HG03103 (cell line): ENCODE data around the gene CSH2.
"Not testable (repeated sequence)": the region's sequence is repeated elsewhere in the genome, so short reads cannot be mapped to it uniquely, and the experiment has no call there.

Experiments
- ATAC-seq: cut with Tn5 transposase; IDR thresholded peaks from one replicate; pipeline ENCODE4 v1.9.1; 2021; ENCODE audit warnings: low read depth; ENCODE audit not compliant: unreplicated experiment

Gene CSH2

GRCh38 chr17:63866625-63867024 lies 6.9 kb downstream of the CSH2 start:
- ATAC-seq = not testable (repeated sequence)

- no peak for ATAC-seq
Observed at GRCh38 chr17:63859257-63859656, 14.2 kb downstream of the CSH2 start.

- ATAC-seq = not testable (repeated sequence)
Observed at GRCh38 chr17:63856425-63856824, 17.1 kb downstream of the CSH2 start.

DNA sequence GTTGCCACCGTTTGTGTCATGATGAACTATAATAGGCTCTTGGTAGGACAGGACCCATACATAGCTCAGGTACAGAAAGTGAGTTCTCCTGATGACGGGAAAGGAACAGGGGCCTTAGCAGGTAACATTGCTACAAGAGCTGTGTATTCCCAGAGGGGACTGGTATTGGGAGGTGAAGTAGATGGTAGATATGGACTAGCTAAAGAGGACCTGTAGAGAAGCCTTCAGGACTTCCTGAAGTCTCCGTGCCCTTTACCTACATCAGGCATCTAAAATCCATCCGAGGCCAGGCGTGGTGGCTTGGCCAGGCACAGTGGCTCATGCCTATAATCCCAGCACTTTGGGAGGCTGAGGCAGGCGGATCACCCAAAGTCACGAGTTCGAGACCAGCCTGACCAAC lies 18.3 kb downstream of the CSH2 start:
- ATAC-seq = no peak

DNA sequence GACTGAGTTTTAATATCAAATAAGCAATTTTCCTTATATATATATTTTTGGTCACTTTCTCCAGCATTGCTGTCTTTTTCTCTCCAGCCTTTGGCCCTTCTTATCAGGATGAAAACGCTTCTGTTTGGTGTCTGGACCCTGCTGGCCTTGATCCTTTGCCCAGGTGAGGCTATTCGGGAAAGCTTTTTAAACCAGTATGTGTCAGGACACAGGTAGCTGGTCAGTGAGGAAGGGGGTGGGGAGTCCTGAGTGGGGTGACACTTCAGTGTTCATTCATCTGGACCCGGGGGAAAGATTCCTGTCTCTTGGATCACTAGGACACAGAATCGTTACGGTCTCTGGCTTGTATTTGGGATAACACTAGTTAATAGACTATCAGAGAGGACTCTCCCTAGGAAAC lies 18.8 kb downstream of the CSH2 start:
- ATAC-seq = no peak

DNA sequence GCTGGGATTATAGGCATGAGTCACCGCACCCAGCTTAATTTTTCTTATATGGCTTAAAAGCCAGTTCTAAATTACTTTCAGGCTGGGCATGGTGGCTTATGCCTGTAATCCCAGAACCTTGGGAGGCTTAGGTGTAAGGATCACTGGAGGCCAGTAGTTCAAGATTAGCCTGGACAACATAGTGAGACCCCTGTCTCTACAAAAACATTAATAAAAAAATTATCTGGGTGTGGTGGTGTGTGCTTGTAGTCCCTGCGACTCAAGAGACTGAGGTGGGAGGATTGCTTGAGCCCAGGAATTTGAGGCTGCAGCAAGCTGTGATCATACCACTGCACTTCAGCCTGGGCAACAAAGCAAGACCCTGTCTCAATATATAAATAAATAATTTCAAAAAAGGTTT lies 20.2 kb downstream of the CSH2 start:
- ATAC-seq = no peak

DNA sequence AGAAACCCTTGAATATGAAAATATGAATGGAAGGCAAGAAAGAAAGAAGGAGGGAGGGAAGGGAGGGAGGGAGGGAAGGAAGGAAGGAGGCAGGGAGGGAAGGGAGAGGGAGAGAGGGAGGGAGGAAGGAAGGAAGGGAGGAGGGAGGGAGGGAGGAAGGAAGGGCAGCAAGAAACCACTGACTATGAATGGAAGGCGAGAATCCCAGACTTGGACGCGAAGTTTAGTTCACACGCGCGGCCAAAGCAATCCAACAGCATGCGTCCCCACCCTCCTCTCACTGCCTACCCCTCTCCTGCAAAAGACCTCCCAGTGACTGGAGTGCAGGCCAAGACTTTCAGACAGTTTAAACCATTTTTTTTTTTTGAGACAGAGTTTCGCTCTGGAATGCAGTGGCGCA lies 23.1 kb downstream of the CSH2 start:
- ATAC-seq = no peak

- peak; percentile 87 for ATAC-seq
Observed at GRCh38 chr17:63848834-63849689, 24.4 kb downstream of the CSH2 start.

GRCh38 chr17:63847525-63848249 lies 25.8 kb downstream of the CSH2 start:
- no peak for ATAC-seq

DNA sequence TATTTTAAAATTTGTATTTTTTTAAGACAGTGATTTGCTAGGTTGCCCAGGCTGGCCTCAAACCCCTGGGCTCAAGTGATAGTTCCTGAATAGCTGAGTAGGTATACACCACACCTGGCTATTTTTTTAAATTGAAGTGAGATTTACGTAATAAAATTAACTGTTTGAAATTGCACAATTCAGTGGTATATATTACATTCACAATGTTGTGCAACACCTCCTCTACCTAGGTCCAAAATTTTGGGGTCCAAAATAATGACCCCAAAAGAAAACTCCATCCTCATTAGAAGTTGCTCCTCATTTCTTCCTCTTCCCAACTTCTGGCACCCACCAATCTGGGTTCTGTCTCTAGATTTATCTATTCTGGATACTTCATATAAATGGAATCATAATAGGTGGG lies 28.0 kb downstream of the CSH2 start:
- no peak for ATAC-seq

DNA sequence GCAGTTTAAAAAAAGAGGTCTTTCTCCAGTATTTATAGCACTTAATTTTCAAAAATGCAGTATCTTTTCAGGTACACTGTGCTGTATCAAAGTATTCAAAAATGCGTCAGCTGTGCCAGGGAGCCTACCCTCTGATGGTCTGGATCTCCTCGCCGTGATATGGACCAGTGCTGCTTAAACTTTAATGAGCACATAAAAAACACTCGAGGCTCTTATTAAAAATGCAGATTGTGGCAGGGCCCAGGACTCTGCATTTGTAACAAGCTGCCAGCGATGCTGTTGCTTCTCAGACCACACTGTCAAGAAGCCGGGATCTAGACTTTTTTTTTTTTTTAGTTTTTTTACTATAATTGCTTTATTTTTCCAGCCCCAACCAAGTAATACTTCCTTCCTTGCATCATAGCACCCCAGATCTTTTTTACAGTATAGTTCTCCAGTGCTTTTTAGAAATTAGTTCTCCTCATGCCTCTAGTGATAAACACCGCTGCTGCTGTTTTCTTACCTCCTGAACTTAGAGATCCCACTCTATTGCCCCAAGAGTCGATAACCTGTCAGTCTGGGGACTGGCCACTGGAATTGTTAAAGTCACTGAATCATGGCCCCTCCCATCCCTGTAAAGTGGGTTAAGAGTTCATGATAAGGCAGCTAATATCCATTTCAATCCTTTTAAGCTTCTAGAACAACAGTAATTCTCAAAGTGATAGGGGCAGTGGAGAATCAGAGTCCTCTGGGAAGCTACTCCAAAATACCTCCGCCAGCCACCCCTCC lies 29.4 kb downstream of the CSH2 start:
- ATAC-seq = no peak

DNA sequence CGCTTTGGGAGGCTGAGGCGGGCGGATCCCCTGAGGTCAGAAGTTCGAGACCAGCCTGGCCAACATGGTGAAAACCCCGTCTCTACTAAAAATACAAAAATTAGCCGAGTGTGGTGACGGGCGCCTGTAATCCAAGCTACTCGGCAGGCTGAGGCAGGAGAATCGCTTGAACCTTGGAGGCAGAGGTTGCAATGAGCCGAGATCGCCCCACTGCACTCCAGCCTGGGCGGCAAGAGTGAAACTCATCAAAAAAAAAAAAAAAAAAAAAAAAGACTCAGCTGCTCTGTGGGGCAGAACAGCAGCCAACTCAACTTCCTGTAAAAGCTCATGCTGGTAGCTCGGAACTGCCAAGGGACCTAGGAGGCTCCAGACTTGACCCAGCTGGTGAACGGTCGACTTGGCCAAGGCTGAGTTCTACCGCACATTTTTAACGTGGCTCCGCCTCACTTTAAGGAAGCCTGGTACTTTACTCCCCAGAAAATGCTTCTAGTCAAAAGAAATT lies 30.0 kb downstream of the CSH2 start:
- ATAC-seq = not testable (repeated sequence)

GRCh38 chr17:63842540-63843386 lies 30.7 kb downstream of the CSH2 start, which contains the start of gene SMARCD2:
SMARCD2 (minus strand) TSS chr17:63842685; CDS start chr17:63842674, 11 bp downstream.
- ATAC-seq = peak; percentile 75

GRCh38 chr17:63842173-63842539 lies 31.3 kb downstream of the CSH2 start:
- ATAC-seq = peak; percentile 16

DNA sequence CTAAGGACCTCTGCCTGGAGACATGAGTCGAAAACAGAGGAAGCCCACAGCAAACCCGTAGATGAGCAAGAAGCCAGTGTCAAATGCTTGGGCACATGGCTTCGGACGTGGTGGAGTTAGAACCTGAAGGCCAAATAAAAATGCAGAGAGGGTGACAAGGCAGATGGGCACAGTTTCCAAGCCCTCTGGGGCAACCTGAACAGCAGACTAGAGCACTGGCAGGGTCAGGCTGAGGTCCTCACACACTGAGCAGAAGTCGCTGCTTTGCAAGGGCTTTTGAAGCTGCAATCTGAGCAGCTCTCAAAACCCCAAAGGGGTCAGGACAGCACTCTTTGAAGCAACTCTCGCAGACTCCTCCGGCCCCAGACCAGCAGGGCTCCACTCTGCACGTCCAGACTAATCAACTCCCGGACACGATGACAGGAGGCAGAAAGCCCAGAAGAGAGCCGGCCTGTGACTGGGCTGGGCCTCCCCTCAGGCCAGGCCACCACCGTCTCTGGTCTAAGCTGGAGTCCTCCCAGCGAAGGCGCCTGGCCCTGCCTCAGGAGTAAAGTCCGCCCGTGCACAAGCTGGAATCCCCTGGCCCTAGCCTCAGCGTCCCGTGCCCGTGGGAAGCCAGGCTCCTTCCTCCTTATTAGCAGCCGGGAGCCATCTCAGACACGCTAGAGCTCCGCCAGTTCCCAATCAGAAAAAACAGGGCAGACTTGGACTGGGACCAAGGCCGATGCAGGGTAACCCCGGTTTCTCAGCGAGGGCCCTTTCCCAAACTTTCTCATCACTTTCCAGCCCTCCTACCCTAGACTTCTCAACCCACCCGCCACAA lies 31.9 kb downstream of the CSH2 start:
- ATAC-seq = no peak

DNA sequence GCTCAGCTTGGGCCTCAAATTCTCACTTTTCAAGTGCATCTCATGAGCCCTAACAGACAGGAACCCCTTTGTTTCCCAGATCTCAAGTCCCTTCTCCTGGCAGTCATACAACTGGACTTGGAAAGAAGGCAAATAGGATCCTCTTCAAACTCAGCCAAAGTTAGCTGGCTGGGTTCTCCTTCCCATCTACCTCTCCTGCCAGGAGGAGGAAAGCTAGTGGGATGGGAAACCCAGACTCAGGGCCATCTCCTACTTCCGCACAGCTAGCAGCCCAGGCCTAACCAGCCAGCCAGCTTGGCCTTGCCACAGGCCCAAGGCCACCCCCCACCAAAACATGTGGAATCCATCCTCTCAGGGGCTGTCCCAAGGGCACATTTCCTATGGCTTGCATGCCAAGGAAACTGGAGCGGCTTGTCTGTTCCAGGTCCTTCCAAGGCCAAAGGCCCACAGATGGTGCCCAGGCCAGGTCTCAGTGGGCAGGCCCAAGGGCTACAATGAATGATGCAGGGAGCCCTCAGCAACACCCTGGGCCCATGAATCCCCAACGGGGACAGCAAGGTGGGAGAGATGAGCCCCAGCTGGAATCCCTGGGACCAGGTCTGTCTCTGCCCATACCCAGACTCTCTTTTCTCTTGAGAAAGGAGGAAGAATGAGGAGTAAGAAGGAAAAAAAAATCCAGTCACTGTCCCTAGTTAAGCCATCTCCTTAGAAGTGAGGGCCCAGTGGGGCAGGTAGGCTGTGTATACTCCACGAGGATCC lies 32.7 kb downstream of the CSH2 start:
- no peak for ATAC-seq

GRCh38 chr17:63838631-63839171 lies 34.8 kb downstream of the CSH2 start:
- ATAC-seq = no peak

DNA sequence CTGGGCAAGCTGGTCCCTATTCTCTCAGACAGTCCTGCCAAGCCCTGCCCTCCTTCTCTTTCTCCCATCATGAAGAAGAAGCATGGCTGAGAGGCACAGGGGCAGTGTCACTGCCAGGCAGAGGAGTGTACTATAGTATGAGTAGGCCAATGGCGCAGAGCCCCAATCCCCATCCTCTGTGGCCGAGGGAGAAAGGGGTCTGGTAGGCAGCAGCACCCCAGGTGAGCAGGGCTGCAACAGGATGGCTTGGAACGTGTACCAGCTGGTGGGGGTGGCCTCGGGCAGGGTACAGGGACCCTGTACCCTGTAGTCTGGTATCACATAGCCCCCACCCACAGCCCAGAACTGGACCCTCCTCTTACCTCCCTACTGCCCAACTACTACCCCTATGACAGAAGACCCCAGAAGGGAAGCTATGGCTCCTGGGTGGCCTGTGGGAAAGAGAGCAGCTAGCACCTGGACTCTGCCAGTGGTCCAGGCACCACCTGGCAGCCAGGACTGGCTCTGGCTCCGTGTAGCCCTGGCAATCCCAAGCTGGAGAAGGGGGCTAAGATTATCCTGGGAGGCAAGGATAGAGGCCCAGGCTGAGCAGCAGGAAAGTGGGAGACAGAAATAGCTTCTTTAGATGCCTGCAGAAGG lies 35.4 kb downstream of the CSH2 start:
- no peak for ATAC-seq
